Astrocyte of the cerebellum (primary cell): Measurements from ENCODE around the gene ZNF786.
A peak's percentile ranks its signal among the peaks of the same experiment; 100 is the strongest.

Experiments
- DNase-seq: peaks from one replicate; pipeline ENCODE4 v3.0.0-alpha.2; 2011; ENCODE audit warnings: low read depth
- H3K4me3 ChIP-seq: 2 replicates; pipeline ENCODE4 v1.5.1; 2011; ENCODE audit warnings: mild to moderate bottlenecking, low read depth, low read length, moderate library complexity
- CTCF ChIP-seq: IDR thresholded peaks from 2 replicates; pipeline ENCODE4 v1.5.1; 2012; ENCODE audit warnings: low read length, low read depth, moderate library complexity, mild to moderate bottlenecking; ENCODE audit errors: missing control alignments
- in situ Hi-C: cut with HindIII; loops from 2 replicates; pipeline ENCODE4 v1.10.0; 2017; ENCODE audit warnings: low sequenced_read_pairs

ZNF786 gene

GRCh38 chr7:149090397-149091195, at the start of gene ZNF786:
Gene ZNF786, minus strand, starts transcription at chr7:149090718. Its CDS starts 78 bp downstream, at chr7:149090640.
- in situ Hi-C loops, result no loop called here
- DNase-seq, result peak; percentile 54
- peak within 1 kb of the TSS; percentile 82 for H3K4me3 ChIP-seq
- peak; percentile 91 for TF ChIP-seq CTCF

GRCh38 chr7:149136118-149136517, 45.6 kb upstream of the ZNF786 start:
- TF ChIP-seq CTCF, result no peak
- DNase-seq, result no peak
- no peak overlapping the region for H3K4me3 ChIP-seq
- in situ Hi-C loops, result no loop called here

- TF ChIP-seq CTCF, result no peak
- H3K4me3 ChIP-seq, result no peak overlapping the region
- in situ Hi-C loops, result no loop called here
- no peak for DNase-seq
These were observed 42.7 kb upstream of the ZNF786 start for GRCh38 chr7:149133028-149133710.

- no peak overlapping the region for H3K4me3 ChIP-seq
- in situ Hi-C loops, result no loop called here
- TF ChIP-seq CTCF, result no peak
- DNase-seq, result no peak
These were observed 40.2 kb upstream of the ZNF786 start for GRCh38 chr7:149130572-149131198.

GRCh38 chr7:149126662-149127266, 36.2 kb upstream of the ZNF786 start:
- in situ Hi-C loops, result no loop called here
- TF ChIP-seq CTCF, result no peak
- H3K4me3 ChIP-seq, result peak overlapping the region; percentile 98
- no peak for DNase-seq
